Stomach smooth muscle (tissue), 2 donors: ENCODE measurements around the gene CFAP61.

Experiments used
- H3K27ac ChIP-seq: one replicate; pipeline ENCODE4 v1.7.0; 2013; ENCODE audit warnings: mild to moderate bottlenecking, low read length, inconsistent platforms
- H3K27me3 ChIP-seq, 2 donors: one replicate each; pipeline ENCODE4 v1.7.0; 2013; ENCODE audit warnings: low read length in 2 of 2; ENCODE audit not compliant: insufficient read depth in 2 of 2, control insufficient read depth in 1 of 2
- H3K36me3 ChIP-seq, 2 donors: one replicate each; pipeline ENCODE4 v1.7.0; 2013; ENCODE audit warnings: low read length in 2 of 2; ENCODE audit not compliant: control insufficient read depth in 2 of 2, insufficient read depth in 2 of 2
- H3K4me1 ChIP-seq: one replicate; pipeline ENCODE4 v1.7.0; 2013; ENCODE audit warnings: low read length; ENCODE audit not compliant: control insufficient read depth, insufficient read depth
- H3K4me3 ChIP-seq, 2 donors: one replicate each; pipeline ENCODE4 v1.7.0; 2013; ENCODE audit warnings: low read length in 2 of 2
- H3K9ac ChIP-seq, 2 donors: one replicate each; pipeline ENCODE4 v1.7.0; 2013; ENCODE audit warnings: low read length in 2 of 2, mild to moderate bottlenecking in 1 of 2
- H3K9me3 ChIP-seq, 2 donors: one replicate each; pipeline ENCODE4 v1.7.0; 2013; ENCODE audit warnings: low read length in 2 of 2; ENCODE audit not compliant: control insufficient read depth in 2 of 2
- donor health status: healthy.
- donor health status: Pancreatic carcinoma.

Gene CFAP61

DNA sequence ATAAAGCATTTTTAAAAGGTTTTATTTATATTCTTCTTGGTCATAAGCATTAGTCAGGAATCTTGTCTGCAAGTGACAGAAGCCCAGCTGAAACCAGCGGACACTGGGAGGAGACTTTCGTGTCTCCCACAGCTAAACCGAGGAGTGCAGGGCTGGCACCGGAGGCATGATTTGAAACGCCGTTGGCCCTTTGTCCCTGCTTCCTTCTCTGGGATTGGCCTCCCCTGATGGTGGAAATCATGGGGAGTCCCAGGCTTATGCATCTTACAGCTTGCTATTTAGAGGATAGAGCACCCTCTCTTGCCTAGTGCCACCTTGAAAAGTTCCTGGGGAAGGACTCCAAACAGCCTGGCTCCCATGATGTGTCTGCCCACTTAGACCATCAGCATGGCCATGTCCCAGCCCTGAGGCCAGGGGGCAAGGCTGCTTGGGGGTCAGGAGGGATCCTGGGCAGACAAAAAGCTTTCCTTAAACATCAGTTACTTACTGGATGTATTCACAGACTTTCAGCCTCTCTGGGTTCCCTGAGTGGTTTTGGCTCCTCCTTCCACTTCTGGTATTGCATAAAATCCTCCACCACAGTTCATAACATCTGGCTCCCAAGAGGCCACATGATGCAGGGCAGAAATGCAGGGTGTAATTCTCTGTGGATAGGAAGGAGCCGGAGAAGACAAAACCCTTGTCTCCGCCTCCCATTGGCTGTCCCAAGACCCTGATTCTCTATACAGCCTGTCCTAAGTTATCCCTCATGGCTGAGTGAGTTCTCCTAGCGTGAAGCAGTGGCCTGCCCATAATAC lies 266.2 kb downstream of the CFAP61 start:
- Histone ChIP-seq H3K4me1 (no peaks in the 10 kb centered on the region), H3K27me3 (no peaks in the 10 kb centered on the region), H3K36me3 (no peaks in the 10 kb centered on the region), H3K4me3 (no peak overlapping the region), H3K27ac (no peak overlapping the region), H3K9me3 (peaks cover 5 to 13% of the 10 kb centered on the region in 2 donors), H3K9ac (no peak overlapping the region)

DNA sequence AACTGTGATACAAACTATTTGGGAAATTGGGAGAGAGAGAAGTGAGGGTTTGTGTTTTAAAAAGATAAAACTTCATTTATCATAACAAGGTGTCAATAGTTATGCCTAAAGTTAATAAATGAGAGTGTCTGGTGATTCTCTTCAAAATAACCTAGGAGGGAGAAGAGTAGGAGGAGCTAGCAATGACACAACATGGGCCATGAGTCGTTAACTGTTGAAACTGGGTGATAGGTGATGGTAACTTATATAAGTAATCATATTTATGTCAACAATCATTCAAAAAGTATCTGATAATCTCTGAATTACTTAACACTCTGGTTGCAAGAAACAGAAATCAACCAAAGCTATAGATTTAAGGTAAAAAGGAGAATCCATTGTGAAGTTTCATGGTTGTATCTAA lies 268.8 kb downstream of the CFAP61 start:
- H3K27me3 ChIP-seq, result no peaks in the 10 kb centered on the region
- H3K36me3 ChIP-seq, result no peaks in the 10 kb centered on the region
- no peaks in the 10 kb centered on the region for H3K4me1 ChIP-seq
- no peak overlapping the region for H3K4me3 ChIP-seq
- H3K27ac ChIP-seq, result no peak overlapping the region
- H3K9me3 ChIP-seq, result peaks cover 5 to 8% of the 10 kb centered on the region in 2 donors
- no peak overlapping the region for H3K9ac ChIP-seq

DNA sequence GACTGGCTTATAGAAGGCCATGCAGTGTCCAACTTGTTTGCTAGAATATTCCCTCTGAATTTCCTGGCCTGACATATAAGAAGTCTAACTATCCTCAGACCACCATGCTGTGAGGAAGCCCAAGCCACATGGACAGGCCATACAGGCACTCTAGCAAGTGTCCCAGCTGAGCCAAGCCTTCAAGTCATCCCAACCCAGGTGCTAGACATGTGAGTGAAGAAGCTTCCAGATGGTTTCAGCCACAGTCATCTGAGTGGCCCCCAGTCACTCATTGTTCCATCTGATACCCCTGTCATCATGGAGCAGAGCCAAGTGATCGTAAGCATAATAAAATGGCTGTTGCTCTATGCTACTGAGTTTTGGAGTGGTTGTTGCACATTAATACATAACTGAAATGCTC lies 269.6 kb downstream of the CFAP61 start:
- H3K27me3 ChIP-seq, result no peaks in the 10 kb centered on the region
- H3K9ac ChIP-seq, result no peak overlapping the region
- H3K4me1 ChIP-seq, result no peaks in the 10 kb centered on the region
- no peak overlapping the region for H3K4me3 ChIP-seq
- no peak overlapping the region for H3K27ac ChIP-seq
- no peaks in the 10 kb centered on the region for H3K36me3 ChIP-seq
- peaks cover 5 to 8% of the 10 kb centered on the region in 2 donors for H3K9me3 ChIP-seq

DNA sequence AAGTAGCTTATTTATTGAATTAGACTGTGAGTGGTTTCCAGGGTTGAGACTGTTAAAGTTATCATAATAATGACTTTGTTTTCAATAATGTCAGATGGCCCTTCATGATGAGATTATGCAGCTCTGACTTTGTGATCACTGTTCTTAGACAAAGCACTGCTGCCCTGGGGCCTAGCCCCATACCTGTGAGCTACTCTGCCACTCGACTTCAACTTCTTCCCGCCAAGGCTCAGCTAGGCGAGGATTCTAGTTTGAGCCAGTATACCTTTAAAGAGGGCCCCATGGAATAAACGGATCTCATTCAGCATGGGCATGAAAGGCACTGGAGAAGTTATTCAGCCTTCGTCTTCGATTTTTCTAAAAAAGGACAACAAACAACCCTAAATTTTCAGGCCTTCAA lies 270.6 kb downstream of the CFAP61 start:
- Histone ChIP-seq H3K4me3 (no peak overlapping the region), H3K4me1 (no peaks in the 10 kb centered on the region), H3K27me3 (no peaks in the 10 kb centered on the region), H3K9ac (no peak overlapping the region), H3K9me3 (peaks cover 5 to 8% of the 10 kb centered on the region in 2 donors), H3K27ac (no peak overlapping the region), H3K36me3 (no peaks in the 10 kb centered on the region)

DNA sequence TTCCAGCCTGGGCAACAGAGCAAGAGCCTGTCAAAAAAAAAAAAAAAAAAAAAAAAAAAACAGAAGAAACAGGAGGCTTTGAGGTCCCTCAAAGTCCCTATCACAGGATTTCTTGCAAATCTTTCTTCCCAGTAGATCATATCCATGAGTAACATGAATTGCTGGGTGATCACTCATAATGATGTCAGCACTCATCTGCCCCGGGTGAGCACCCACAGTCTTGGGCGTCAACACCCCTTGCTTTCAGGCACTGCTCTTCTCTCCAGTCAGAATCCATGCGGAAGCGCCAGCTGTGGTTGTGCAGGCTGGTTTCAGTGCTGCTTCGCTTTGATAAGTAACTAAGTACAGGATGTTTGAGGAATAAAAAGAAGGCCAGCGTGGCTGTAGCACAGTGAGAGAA lies 275.4 kb downstream of the CFAP61 start:
- H3K4me3 ChIP-seq, result no peak overlapping the region
- H3K27me3 ChIP-seq, result no peaks in the 10 kb centered on the region
- no peaks in the 10 kb centered on the region for H3K36me3 ChIP-seq
- no peak overlapping the region for H3K27ac ChIP-seq
- H3K9me3 ChIP-seq, result no peaks in the 10 kb centered on the region
- no peak overlapping the region for H3K9ac ChIP-seq
- no peaks in the 10 kb centered on the region for H3K4me1 ChIP-seq

DNA sequence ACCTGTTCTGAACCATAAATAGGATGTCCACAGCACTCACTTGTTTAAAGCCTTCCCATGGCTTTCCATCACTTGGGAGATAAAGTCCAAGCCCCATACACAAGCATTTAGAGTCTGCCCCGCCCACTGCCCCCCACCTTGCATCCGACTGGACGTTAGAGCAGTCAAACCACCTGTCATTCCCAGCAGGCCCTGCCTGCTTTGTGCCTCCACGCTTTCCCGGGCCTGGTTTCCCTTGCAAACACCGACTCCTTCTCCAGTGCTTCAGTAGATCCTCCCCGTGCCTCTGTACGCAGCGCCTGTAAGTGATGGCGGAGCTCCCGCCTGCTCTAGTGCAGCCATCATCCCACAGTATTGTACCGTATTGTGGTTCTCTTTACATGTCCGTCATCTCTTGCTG lies 277.2 kb downstream of the CFAP61 start:
- Histone ChIP-seq H3K9ac (no peak overlapping the region), H3K27me3 (no peaks in the 10 kb centered on the region), H3K9me3 (no peaks in the 10 kb centered on the region), H3K4me1 (no peaks in the 10 kb centered on the region), H3K36me3 (no peaks in the 10 kb centered on the region), H3K27ac (no peak overlapping the region), H3K4me3 (no peak overlapping the region)

DNA sequence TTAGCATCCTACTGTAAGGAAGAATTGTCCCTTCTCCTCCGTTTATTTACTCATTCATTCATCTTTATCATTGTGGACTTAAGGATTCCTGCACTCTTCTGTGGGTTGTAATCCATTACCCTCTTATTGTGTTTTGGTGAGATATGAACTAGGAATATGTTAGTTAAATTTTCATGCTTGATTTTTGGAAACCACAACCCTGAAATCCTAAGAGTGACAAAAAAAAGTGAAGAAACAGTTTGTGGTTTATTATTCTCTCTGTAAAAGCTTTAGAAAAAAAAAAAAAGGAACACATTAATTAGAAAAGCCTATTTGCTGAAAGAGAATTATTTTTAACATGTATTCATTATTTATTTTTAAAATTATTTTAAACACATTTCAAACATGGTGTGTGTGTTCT lies 278.8 kb downstream of the CFAP61 start:
- Histone ChIP-seq H3K27ac (no peak overlapping the region), H3K4me1 (no peaks in the 10 kb centered on the region), H3K36me3 (no peaks in the 10 kb centered on the region), H3K9ac (no peak overlapping the region), H3K27me3 (peaks cover 2 to 3% of the 10 kb centered on the region in 2 donors), H3K4me3 (no peak overlapping the region), H3K9me3 (no peaks in the 10 kb centered on the region)

DNA sequence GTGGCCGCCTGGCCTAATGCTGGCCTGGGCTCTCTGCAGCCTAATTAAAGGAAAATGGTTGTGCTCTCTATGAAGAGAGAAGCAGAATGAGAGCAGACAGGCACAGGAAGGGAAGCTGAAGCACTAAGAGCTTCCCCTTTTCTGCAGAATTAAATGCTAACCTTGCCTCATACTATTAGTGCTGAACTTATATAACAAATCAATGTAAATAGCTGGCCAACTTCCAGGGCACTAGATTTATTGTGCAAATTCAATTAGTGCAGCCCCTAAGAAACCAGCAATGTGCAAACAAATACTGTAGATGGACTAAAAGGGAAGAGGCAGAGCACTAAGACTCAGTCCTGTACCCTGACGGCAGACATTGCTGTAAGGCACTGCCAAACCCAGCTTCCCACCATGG lies 279.5 kb downstream of the CFAP61 start:
- peaks cover 2 to 3% of the 10 kb centered on the region in 2 donors for H3K27me3 ChIP-seq
- no peak overlapping the region for H3K27ac ChIP-seq
- no peaks in the 10 kb centered on the region for H3K4me1 ChIP-seq
- no peaks in the 10 kb centered on the region for H3K36me3 ChIP-seq
- H3K4me3 ChIP-seq, result no peak overlapping the region
- H3K9ac ChIP-seq, result no peak overlapping the region
- no peaks in the 10 kb centered on the region for H3K9me3 ChIP-seq

DNA sequence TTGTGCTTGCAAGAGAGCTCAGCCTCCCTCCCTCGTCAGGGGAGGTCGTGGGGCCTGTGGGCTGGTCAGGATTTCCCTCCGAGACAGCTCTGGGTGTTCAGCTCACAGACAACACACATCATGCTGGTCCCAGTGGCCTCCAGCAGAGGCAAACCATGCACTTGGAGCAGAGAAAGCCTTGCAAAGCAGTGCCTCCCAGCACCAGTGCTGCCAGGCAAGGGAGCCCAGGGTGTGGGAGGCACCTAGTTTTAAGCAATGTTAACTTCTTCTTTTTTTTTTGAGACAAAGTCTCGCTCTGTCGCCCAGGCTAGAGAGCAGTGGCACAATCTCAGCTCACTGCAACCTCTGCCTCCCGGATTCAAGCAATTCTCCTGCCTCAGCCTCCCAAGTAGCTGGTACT lies 281.5 kb downstream of the CFAP61 start:
- Histone ChIP-seq H3K9me3 (no peaks in the 10 kb centered on the region), H3K36me3 (no peaks in the 10 kb centered on the region), H3K27me3 (peaks cover 2 to 3% of the 10 kb centered on the region in 2 donors), H3K4me3 (no peak overlapping the region), H3K4me1 (no peaks in the 10 kb centered on the region), H3K9ac (no peak overlapping the region), H3K27ac (no peak overlapping the region)

DNA sequence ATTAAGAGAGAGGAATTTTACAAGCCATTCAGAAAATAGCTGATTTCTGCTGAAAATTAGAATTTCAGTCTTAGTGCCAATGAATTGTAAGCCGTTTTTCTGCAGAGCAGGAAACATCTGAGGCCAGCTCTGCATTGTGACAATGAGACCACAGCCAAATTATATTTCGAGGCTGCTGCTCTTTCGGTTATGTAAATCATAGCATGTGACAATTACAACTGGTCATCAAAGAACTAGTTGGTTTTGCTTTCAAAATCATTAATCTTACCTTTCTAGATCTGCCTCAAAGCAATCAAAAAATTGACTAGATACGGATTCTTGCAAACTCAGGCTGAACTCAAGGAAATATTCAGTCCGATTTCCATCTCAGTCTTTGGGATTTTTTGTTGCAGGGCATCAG lies 282.2 kb downstream of the CFAP61 start:
- Histone ChIP-seq H3K9me3 (no peaks in the 10 kb centered on the region), H3K36me3 (no peaks in the 10 kb centered on the region), H3K27me3 (peaks cover 2 to 3% of the 10 kb centered on the region in 2 donors), H3K9ac (no peak overlapping the region), H3K4me3 (no peak overlapping the region), H3K4me1 (no peaks in the 10 kb centered on the region), H3K27ac (no peak overlapping the region)

DNA sequence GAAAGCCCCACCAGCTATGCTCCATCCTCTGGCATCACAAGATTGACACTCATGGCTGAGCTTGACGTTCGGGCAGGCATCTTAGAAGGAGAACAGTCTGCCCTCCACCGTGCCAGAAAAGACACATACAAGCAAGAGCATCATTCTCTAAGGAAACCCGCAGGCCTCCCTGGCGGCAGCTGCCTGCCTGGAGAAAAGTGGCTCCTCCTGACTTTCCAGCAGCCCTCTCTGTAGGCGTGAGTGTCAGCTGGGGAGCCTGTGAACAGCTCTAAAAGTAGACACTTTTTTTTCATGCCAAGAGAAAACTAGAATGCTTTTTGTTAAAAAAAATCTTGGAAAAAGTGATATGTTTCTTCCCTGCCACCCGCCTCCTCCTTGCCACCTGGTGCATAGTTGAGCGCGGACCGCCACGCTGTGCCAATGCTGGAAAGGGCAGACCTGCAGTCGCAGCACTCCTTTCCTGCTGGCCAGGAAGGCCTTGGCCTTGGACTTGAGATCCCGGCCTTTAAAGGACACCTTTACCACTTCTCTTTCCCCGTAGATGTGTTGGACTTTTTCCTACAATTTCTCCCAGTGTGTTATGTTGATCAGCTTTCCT lies 285.9 kb downstream of the CFAP61 start:
- Histone ChIP-seq H3K9me3 (no peaks in the 10 kb centered on the region), H3K27me3 (peaks cover 3 to 4% of the 10 kb centered on the region in 2 donors), H3K4me1 (no peaks in the 10 kb centered on the region), H3K27ac (no peak overlapping the region), H3K9ac (no peak overlapping the region), H3K4me3 (no peak overlapping the region), H3K36me3 (no peaks in the 10 kb centered on the region)
